HG03280 (cell line): ENCODE measurements around the gene RAVER1.
A peak's percentile ranks its signal among the peaks of the same experiment; 100 is the strongest.
"Not testable (repeated sequence)": the region's sequence is repeated elsewhere in the genome, so short reads cannot be mapped to it uniquely, and the experiment has no call there.

ENCODE experiments used
- ATAC-seq: cut with Tn5 transposase; IDR thresholded peaks from one replicate; pipeline ENCODE4 v1.9.1; 2021; ENCODE audit warnings: mild to moderate bottlenecking, moderate library complexity; ENCODE audit not compliant: unreplicated experiment

RAVER1 gene, protein sequence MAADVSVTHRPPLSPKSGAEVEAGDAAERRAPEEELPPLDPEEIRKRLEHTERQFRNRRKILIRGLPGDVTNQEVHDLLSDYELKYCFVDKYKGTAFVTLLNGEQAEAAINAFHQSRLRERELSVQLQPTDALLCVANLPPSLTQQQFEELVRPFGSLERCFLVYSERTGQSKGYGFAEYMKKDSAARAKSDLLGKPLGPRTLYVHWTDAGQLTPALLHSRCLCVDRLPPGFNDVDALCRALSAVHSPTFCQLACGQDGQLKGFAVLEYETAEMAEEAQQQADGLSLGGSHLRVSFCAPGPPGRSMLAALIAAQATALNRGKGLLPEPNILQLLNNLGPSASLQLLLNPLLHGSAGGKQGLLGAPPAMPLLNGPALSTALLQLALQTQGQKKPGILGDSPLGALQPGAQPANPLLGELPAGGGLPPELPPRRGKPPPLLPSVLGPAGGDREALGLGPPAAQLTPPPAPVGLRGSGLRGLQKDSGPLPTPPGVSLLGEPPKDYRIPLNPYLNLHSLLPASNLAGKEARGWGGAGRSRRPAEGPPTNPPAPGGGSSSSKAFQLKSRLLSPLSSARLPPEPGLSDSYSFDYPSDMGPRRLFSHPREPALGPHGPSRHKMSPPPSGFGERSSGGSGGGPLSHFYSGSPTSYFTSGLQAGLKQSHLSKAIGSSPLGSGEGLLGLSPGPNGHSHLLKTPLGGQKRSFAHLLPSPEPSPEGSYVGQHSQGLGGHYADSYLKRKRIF

DNA sequence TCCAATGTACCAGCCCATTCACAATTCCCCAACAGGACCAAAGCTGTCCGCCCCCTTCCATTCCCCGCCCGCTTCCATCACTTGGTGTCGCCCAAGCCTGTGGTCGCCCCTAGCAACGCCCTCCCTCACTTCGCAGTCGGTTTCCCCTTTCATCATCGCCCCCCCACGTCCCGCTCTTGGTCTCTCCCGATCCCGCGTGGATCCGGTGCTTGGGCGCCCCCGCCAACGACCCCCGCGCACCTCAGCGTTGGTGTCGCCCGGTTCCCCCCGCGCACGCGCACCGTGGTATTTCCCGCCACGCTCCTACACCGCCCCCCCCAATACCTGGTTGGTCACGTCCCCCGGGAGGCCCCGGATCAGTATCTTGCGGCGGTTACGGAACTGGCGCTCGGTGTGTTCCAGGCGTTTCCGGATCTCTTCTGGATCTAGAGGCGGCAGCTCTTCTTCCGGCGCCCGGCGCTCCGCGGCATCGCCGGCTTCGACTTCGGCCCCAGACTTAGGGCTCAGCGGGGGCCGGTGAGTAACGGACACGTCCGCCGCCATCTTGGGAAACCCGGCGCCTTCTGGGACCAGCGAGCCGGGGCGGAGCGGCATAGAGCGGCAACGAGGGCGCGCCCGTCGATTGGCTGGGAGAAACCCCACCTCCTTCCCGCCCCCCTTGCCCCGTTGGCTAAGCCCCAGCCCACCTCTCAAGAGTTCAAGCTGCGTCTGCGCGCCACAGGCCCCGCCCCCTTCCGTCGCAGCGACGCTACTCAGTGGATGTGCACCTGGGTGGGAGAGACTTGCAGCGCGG, at the start of gene RAVER1:
Gene RAVER1 (minus strand): TSS at position 565 of the 793 bp plus-strand sequence. CDS start 22 bp downstream, at position 543.
- ATAC-seq, result peak; percentile 90

DNA sequence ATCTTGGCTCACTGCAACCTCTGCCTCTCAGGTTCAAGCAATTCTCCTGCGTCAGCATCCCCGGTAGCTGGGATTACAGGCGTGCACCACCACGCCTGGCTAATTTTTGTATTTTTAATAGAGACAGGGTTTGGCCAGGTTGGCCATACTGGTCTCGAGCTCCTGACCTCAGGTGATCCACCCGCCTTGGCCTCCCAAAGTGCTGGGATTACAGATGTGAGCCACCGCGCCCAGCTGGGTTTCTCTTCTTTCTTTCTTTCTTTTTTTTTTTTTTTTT, 49.8 kb upstream of the RAVER1 start:
- not testable (repeated sequence) for ATAC-seq

DNA sequence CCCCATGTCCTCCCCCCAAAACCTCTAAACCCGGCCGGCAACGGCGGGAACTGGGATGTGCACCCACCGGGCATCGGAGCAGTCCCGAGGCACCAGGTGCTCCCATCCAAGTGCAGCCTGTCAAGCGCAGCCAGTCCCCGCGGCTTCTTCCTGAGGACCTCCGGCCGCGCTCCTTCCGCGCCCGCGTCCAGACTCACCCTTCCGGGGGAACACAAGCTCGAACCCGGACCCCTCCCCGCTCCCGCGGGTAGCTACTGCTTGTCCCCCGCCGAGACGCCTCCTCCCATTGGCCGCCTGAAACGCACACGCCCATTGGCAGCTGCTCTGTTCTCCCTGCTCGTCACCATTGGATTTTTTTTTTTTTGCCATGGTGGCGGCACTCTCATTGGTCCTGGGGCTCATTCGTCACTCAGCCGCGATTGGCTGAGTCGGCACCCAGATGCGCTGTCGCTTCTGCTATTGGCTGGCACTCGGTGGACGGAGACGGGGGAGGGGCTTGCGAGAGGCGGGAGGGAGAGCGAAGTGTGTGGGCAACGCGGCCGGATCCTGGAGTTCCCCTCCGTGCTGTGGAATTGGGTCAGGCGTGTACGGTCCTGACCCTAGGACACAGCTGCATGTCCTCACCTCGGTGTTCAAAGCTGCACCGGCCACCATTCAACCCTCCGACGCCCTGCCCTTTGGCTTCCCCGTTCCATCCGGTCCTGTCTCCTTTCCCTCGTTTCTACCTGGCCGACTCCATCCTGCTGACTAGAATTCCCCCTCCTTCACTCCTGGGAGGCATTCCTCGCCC, 47.2 kb upstream of the RAVER1 start, which contains the start of gene TYK2:
Gene TYK2 (minus strand): TSS at position 260 of the 790 bp plus-strand sequence. CDS start 2,166 bp downstream, outside the sequence.
- ATAC-seq, result peak; percentile 98

DNA sequence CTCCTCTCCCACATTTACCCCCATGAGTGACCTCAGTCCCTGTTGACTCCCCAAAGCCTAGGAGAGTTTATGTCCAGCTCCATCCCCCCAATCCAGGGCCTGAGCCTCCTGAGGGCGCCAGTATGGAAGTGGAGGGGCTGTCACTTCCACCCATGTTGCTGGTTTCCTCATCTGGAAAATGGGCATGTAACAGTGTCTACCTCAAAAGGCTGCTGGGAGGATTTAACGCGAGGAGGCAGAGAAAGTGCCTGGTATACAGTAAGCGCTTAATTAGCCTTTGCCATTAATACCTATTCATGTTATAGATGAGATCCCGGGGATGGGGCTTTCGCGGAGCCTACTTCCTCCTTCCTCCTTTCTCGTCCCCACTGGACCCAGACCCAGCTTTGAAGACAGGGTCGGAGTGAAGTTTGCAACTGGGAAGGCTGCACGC, 46.6 kb upstream of the RAVER1 start:
- no peak for ATAC-seq

DNA sequence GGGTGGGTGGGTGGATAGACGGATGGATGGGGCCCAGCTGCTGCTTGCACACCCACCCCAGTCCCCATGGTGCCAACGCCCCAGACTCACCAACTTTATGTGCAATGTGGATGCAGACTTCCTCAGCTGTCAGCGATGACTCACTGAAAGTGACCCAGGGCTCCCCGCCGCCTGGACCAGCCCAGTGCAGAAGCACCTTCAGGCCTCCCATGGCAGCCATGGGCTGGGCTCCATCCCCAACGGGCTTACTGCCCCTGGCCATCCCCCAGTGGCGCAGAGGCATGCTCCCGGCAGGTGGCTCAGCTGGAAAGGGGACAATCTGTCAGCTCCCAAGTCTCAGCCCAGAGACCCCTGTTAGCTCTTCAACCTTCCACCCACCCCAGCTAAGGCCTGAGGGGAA, 44.8 kb upstream of the RAVER1 start:
- ATAC-seq, result no peak

DNA sequence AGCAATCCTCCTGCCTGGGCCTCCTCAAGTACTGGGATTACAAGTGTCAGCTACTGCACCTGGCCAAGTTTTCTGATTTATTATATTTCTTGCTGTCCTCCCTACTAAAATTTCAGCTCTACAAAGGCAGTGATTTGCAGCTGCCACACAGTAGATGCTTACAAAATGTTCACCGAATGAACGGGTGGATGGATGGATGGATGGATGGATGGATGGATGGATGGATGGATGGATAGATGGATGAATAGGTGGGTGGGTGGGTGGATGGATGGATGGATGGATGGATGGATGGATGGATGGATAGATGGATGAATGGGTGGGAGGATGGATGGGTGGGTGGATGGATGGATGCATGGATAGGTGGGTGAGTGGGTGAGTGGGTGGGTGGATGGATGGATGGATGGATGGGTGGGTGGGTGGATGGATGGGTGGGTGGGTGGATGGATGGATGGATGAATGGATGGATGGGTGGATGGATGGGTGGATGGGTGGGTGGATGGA, 43.9 kb upstream of the RAVER1 start:
- ATAC-seq, result not testable (repeated sequence)

DNA sequence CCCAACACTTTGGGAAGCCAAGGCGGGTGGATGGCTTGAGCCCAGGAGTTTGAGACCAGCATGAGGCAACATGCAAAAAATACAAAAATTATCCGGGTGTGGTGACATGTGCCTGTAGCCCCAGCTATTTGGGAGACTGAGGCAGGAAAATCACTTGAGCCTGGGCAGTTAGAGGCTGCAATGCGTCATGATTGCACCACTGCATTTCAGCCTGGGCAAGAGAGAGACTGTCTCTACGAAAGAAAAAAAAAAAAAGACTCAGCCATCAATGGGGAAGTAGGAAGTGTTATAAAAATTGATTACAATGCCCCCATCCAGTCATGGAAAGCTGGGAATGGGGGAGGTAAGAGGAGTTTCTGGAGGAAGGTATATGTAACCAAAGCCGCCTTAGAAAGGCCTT, 41.6 kb upstream of the RAVER1 start:
- ATAC-seq, result no peak

DNA sequence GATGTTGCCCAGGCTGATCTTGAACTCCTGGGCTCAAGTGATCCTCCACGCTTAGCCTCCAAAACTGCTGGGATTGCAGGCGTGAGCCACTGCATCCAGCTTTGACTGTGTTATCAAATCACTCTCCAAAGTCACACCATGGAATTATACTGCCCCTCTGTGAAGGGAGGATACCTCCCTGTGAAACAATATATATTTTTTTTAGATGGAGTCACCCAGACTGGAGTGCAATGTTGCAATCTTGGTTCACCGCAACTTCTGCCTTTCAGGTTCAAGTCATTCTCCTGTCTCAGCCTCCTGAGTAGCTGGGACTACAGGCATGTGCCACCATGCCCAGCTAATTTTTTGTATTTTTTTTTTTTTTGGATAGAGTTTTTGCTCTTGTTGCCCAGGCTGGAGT, 39.4 kb upstream of the RAVER1 start:
- no peak for ATAC-seq

DNA sequence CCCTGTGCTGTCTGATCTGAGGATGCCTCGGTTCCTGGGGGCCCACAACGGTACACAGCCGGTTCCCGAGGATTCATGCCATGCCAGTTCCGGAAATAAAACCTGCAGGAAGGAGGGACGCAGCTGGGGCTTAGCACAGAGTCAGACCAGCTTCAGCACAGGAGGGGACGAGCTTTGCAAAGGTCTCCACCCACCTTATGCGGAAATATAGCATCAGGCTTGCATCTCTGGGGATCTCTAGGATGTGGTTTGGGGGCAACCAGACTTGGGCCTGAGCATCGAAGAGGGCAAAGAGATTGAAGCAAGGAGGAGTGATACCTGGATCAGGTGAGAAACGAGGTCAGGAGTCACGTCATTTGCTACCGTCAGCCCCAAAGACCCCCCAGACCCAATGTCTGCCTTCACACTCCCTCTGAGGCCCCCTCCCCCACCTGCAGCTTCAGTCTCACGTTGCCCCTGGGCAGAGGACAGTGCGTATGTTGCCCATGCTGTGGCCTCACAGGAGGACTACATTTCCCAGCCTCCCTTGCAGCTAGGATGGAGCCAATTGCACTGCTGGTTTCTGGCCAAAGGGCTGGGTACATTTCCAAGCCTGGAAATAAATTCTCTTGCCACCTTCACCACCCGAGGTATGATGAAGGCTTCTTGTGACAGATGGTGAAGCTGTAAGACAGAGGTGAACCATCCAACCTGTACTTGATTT, 34.9 kb upstream of the RAVER1 start:
- ATAC-seq, result no peak

DNA sequence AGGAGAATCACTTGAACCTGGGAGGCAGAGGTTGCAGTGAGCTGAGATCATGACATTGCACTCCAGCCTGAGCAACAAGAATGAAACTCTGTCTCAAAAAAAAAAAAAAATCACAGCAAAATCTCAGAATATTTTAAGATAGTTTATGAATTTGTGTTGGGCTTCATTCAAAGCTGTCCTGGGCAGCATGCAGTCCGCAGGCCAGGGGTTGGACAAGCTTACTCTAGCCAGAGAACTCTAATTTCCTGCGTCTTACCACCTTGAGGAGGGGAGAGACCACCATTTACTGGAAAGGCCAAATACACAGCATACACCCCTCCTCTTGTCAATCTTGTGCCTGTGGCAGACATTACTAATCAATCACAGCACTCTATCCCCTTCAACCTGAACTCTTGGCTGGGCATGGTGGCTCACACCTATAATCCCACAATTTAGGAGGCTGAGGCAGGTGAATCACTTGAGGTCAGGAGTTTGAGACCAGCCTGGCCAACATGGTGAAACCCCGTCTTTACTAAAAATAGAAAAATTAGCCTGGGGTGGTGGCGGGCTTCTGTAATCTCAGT, 33.7 kb upstream of the RAVER1 start:
- not testable (repeated sequence) for ATAC-seq

DNA sequence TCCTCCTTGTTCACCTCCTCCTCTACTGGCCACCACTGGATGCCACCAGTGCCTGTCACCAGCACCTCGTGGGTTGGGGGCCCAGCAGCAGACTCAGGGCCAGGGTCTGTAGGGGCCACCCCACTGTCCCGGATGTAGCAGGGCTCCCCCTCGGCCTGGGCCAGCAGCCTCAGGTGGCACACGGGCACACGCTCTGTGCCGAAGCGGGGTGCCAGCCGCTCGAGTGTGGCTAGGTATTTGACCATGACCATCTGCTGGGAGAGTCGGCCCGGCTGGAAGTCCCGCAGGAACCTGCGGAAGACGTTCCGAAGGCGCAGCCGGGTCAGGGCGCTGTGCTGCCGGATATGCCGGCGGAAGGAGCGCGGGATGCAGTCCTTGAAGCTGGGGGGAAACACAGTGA, 32.2 kb upstream of the RAVER1 start:
- no peak for ATAC-seq

DNA sequence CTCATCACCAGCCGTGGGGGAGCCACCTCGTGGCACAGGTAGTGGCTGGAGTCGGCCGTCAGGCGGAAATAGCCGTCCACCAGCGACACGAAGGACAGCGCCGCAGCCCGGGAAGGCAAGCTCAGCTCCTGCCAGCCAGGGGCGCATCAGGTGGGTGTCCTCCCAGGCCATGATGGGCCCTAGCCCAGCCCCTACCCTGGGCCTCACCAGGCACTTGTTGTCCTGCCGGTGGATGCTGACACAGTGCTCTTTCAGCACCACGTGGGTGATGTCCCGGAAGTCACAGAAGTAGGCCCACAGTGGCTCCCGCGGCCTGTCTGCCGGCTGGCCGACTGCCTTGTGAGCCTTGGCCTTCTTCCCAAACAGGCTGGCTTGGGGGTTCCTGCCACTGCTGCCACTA, 31.3 kb upstream of the RAVER1 start:
- no peak for ATAC-seq

DNA sequence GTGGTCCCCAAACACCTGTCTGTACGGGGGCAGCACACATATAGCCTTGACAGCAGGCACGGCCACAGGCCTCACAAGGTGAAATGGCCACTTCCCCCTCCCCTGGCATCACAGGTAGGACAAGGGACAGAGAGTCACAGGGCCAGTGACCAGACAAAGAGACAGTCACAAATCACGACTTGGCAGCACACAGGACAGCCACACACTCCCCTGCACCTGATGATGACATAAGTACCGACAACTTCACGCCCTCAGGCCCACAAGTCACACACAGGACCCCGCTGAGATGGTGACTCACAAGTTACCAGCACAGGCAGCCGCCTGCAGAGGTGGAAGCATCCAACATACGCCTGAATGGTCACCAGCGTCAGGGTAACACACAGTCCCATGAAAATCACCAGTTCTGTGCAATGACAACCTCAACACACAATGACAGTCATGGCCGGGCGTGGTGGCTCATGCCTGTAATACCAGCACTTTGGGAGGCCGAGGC, 30.5 kb upstream of the RAVER1 start:
- ATAC-seq, result no peak

DNA sequence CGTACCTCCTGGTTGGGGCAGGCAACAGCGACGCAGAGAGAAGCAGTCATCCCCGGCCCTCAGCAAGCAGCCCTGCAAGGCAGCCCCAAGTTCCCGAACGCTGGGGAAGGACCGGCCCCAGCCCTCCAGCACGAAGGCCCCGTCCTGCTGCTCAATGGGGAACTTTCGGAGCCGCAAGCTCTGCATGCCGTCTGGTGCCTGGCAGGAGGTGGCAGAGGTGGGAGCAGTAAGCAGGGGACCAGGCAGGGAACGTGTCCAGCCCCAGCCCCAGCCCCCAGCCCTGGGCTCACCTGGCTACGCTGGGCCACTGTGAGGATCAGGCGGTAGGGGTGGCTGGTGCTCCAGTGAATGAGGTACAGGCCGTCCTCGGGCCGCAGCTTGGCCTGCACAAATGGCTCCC, 28.9 kb upstream of the RAVER1 start:
- ATAC-seq, result no peak

DNA sequence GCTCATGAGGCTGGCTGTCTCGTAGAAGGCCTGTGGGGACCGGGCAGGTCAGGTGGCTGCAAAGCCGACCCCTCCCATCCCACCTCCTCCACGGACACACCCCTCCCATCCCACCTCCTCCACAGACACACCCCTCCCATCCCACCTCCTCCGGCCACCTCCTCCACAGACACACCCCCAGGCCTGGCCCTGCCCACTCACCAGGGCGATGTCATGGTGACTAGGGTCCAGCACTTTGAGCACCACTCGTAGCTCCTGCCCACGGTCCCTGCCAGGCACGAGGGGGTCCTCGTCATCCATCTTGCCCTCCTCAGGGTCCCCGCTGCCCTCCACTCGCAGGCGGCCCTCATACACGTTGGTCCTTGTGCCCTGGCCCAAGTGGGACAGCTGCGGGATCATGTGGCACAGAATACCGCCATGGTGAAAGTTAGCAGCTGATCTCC, 28.3 kb upstream of the RAVER1 start:
- no peak for ATAC-seq

DNA sequence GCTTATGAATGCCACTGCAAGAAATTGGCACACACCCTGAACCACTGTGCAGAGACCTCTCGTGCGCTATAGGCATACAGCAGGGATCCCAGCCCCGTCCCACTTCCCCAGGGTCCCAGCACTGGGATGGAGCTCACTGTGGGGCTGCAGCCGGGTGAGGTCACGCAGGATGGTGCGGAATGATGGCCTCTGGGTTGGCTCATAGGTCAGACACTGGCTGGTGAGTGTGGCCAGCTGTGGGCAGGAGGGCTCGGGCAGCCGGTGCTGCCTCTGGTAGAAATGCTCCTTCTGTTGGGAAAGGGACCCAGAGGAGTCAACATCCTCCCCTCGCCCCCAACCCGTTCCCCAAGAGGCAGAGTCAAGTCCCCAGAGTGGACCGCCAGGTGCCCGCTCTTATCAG, 23.1 kb upstream of the RAVER1 start:
- no peak for ATAC-seq

DNA sequence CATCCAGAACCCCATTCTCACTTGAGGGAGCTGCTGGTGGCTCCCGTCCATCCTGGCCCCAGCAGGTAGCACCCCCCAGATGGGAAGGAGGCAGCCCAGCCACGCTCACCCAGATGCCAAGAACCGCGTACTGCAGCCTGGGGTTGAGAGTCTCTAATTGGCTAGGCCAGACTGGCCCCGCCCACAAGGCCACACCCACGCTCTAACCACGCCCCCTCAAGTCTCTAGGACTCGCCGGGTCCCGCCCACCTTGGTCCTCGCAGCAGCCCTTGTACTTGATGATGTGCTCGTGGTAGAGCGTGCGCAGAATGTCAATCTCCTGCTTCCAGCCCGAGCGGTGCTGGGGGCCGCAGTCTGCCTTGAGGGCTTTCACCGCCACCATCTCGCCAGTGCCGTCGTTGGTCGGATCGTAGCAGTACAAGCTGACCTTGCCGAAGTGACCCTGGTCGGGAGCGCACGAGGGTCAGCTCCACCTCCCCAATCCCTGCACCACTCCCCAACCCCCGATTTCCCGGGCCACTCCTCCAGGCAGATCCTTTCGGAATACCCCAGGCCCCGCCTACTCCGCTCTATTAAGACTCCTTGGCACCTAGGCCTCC, 20.6 kb upstream of the RAVER1 start:
- no peak for ATAC-seq

DNA sequence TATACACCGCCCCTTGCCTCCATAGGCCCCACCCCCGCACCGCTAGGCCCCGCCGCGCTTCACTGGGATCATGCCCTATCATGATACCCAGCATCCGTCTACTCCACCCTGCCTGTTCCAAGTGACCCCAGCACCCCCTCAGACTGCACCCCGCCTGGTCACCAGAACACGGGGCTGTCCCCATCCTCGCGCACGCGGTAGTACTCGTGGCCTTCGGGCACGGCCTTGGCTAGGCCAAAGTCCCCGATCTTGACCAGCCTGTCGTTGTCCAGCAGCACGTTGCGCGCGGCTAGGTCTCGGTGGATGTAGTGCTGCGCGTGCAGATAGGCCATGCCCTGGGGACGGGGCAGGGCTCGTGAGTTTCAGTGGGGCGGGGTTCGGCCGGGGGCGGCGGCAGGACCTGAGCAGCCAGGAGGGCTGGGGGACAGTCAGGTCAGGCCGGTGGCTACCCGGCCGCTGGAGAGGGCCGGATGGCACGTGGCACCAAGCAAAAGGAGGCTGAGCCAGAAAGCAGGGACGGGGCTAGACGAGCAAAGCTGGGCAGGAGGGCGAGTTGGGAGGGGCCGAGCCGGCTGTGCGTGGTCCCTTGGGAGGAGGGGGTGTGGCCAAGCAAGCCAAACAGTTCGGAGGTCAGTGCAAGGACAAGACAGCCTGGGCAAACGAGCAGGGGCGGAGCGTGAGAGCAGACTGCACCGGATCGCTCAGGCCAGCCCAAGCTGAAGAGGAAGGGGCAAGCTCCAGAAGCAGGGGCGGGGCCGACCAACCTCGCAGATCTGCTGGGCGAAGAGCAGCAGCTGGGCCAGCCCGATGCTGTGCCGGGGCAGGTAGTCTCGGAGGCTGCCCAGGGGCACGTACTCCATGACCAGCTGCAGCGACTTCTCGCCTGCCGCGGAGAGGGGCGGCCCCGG, 19.7 kb upstream of the RAVER1 start:
- ATAC-seq, result no peak
